Kidney glomerular epithelial cell (primary cell): ENCODE data around the gene XIRP2.
A peak's percentile ranks its signal among the peaks of the same experiment; 100 is the strongest.

Source experiments
- DNase-seq: peaks from one replicate; lab custom pipeline; 2025; lab: John Stamatoyannopoulos, UW

Gene XIRP2

DNA sequence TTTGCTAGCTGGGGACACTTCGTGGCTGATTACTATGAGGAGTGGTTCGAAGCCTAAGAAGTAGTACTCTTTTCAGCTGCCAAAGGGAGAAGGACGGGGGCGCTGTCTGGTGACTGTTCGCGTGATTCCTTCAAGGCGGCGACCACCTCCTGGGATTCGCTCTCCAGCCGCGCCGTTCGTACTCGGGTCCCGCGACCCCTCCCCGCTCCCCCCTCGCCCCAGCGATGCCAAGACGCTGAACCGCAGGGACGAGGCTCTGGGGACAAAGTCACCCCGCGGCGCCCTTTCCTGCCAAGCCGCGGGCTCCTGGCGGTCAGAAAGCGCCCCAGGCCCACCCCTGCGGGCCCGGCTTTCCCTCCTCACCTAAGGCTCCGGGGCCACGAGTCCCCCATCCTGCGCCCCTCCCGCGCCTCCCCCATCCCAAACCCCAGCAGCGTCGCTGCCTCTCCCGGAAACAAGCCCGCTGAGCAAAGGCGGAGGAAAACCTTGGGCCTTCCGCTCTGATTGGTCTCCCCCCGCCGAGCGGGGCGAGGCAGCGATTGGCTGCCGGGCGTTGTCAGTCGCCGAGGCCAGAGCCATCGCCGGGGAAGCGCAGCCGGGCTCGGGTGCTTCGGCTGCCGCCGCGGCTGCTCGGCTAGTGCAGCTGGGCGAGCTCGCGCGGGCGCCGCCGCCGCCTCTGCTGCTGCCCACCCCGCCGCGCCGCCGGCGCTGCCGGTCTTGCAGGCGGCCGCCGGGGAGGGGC lies 404.3 kb downstream of the XIRP2 start, which contains the start of gene B3GALT1:
Gene B3GALT1 (plus strand): TSS at position 572 of the 742 bp plus-strand sequence.
- peak; percentile 86 for DNase-seq

DNA sequence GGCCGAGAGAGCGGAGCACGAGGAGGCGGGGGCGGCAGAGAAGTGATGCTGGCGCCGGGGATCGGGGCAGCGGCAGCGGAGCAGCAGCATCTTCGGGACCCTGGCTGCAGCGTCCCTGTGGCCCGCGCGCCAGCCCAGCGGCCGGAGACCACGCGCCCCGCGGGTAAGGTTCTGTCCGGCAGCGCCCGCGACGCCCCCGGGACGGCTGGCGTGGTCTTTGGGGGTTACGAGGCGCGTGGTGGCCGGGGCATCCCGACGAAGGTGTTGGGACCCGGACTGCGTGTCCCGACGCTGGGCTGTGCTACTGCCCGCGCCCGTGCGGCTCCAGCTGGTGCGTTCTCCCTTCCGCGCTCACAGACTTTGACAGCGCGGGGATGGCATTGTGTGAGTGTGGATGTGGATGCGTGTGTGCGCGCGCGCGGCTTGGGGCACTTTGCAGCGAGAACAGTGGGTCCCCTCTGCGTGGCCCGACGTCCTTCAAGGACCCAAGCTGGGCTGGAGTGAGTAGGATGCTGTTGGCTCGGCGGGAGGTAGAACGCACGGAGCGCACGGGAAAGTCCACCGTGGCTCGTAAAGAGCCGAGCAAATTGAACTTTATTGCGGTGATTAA lies 405.0 kb downstream of the XIRP2 start:
- DNase-seq = no peak

DNA sequence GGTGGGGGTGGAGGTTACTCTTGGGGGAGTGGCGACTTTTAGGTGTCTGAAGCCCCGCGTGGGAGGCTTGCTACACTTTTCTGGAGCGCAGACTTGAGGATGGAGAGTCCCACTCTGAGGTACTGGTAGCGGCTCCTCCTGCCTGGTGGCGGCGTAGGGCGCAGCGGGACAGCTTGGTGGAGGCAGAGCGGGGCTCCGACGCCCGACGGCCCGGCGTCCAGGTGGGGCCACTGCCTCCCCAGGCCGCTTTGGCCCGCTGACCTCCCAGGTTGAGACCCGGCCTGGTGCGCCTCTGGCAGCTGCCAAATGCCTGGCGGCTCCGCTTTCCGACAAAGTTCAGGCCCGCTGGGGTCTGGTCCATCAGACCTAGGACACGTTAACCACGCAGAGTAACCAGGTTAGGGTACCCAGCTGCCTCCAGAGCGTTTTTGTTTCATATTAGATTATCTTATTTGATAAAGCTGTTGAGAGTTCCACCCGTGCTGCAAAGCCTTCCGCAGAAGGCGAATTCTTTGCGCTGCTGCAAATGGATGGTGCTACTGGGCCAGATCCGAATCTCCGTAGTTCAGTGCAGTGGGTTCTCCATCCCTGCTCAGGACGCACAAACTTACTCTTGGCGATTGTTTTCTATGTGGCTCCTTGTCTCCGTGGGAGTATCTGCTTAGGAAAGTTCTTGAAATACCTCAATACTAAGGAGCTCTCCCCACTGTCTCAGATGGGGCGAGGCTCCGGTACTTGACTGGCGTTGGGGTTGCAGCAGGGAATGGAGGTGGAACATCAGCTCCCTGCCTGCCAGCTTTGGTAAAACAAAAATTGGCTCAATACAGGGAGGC lies 405.9 kb downstream of the XIRP2 start:
- DNase-seq = no peak

DNA sequence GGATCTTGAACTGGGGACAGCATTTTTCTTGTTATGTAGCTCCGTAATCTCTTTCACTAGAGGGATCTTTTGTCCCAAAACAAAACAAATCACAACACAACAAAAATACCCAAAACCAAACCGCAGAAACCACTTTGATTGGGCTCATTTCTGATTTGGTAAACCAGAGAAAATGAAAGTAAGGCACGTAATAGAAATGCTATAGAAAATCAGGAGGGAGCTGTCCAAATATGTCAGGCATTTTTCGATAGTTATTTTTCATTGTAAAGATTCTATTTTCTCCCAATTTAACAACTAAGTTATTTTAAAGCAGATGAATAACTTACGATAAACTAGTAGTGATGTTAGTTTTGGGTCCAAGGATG lies 406.5 kb downstream of the XIRP2 start:
- peak; percentile 30 for DNase-seq

DNA sequence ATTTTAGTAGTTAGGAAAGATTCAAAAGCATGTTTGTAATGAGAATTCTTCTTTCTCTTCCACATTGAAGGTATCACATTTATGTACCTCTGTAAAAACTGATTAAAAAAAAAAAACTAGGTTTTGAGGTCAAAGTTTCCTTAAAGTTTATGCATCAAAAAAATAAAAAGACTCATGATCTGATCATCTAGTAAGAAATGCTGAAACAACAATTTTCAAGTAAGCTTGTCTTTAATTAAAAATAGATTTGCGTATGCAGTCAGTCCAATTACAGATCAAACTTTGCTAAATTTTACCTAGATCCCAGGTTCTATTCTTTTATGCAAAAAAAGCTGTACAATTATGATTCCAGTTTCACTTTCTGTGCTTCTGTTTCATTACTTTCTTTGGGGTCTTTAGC lies 409.0 kb downstream of the XIRP2 start:
- no peak for DNase-seq

DNA sequence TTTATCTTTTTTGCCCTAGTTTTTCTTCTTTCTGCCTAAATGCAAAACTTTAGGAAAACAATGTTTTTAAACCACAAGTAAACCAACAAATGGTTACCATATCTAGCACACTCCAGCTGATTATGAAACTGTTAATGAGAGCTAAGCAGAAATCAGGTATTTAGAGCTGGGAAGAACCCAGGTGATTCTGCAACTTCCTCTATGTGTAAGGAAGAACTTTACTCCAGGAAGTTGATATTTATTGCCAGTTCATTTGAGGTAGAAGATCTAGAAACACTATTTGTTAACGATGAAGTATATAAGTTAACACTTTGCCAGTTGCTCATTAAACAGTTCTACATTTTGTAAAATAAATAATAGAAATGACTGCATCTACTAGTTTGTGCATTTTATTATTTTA lies 409.7 kb downstream of the XIRP2 start:
- DNase-seq = no peak
